GM23248 (cell line): ENCODE measurements around the gene TEAD3.

Source experiments
- EZH2 ChIP-seq: fragments of 200-600 bp; sonication (generic); IDR thresholded peaks from 2 replicates; pipeline ENCODE4 v1.6.1; 2018; ENCODE audit warnings: antibody characterized with exemption, mild to moderate bottlenecking; ENCODE audit not compliant: insufficient read depth, poor library complexity, severe bottlenecking
- EZH2phosphoT487 ChIP-seq: fragments of 200-600 bp; sonication (generic); IDR thresholded peaks from 2 replicates; pipeline ENCODE4 v1.6.1; 2018; ENCODE audit warnings: antibody characterized with exemption, moderate library complexity, mild to moderate bottlenecking, low read depth; ENCODE audit not compliant: insufficient read depth

DNA sequence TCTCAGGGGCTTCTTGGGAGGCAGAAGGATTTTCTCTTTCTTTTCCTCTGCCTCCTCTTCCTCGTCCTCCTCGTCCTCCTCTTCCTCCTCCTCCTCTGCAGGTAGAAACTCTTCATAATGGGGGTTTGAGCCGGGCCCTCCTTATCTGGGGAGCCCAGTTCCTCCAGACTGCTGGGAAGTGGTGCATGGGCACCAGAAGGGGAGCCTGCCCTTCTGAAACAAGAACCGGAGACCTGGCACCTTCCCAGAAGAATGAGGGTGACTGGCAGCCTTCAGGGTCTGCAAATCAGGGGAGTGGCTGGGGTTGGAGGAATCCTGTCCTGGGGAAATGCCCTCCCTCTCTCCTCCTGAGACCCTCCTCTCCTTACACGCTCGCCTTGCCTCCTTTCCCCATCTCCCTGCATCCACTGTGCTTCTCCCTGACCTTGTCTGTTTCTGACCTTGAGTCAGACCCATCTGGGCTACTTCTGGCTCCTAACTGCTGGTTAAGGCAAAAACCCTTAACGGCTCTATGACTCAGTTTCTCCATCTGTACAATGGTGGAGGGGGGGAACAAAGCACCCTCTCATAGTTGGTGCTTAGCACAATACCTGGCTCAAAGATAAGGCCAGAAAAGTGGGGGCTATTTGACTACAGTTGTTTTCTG, 14.2 kb upstream of the TEAD3 start:
- no peak for TF ChIP-seq EZH2
- TF ChIP-seq EZH2phosphoT487, result no peak
